H9 (cell line): ENCODE results near the gene GRID1. TPM values are rescaled to one million over a fixed set of nuclear protein-coding genes. Genes with fewer than 3 reads are reported as not detected.

ENCODE experiments used
- DNase-seq: peaks from one replicate; pipeline ENCODE4 v3.0.0-alpha.2; 2017
- H2AFZ ChIP-seq: one replicate; pipeline ENCODE4 v1.6.1; 2013; ENCODE audit warnings: mild to moderate bottlenecking, low read length, control low read depth, moderate library complexity
- H2AK5ac ChIP-seq: 2 replicates; pipeline ENCODE4 v1.6.1; 2013; ENCODE audit warnings: low read length, control low read depth, mixed read lengths; ENCODE audit not compliant: insufficient read length
- H2BK120ac ChIP-seq: one replicate; pipeline ENCODE4 v1.6.1; 2013; ENCODE audit warnings: low read depth, mild to moderate bottlenecking, low read length, control low read depth, inconsistent platforms; ENCODE audit not compliant: poor library complexity, severe bottlenecking
- H2BK12ac ChIP-seq: 2 replicates; pipeline ENCODE4 v1.6.1; 2013; ENCODE audit warnings: low read length, control low read depth, mixed read lengths, low read depth; ENCODE audit not compliant: insufficient read length
- H2BK15ac ChIP-seq: 2 replicates; pipeline ENCODE4 v1.6.1; 2013; ENCODE audit warnings: low read depth, low read length, control low read depth
- H2BK20ac ChIP-seq: one replicate; pipeline ENCODE4 v1.6.1; 2013; ENCODE audit warnings: low read depth, mild to moderate bottlenecking, low read length, control low read depth, inconsistent platforms; ENCODE audit not compliant: poor library complexity, severe bottlenecking
- H2BK5ac ChIP-seq: 2 replicates; pipeline ENCODE4 v1.6.1; 2013; ENCODE audit warnings: low read length, control low read depth, mixed read lengths; ENCODE audit not compliant: insufficient read length
- H3K14ac ChIP-seq: 2 replicates; pipeline ENCODE4 v1.6.1; 2013; ENCODE audit warnings: low read length, control low read depth; ENCODE audit not compliant: insufficient read depth
- H3K18ac ChIP-seq: 2 replicates; pipeline ENCODE4 v1.6.1; 2013; ENCODE audit warnings: low read depth, mild to moderate bottlenecking, mixed read lengths, low read length, control low read depth; ENCODE audit not compliant: insufficient read length
- H3K23ac ChIP-seq: 2 replicates; pipeline ENCODE4 v1.6.1; 2013; ENCODE audit warnings: low read length, control low read depth, mixed read lengths, low read depth; ENCODE audit not compliant: insufficient read length
- H3K23me2 ChIP-seq: 2 replicates; pipeline ENCODE4 v1.6.1; 2013; ENCODE audit warnings: low read depth, mild to moderate bottlenecking, mixed read lengths, low read length, control low read depth; ENCODE audit not compliant: insufficient read length, poor library complexity, severe bottlenecking
- H3K27ac ChIP-seq: 2 replicates; pipeline ENCODE4 v1.5.1; 2013; ENCODE audit warnings: low read length, control low read depth, mixed read lengths, low read depth; ENCODE audit not compliant: insufficient read length
- H3K27me3 ChIP-seq: 2 replicates; pipeline ENCODE4 v1.6.1; 2013; ENCODE audit warnings: low read length, control low read depth, inconsistent platforms; ENCODE audit not compliant: insufficient read depth
- H3K4ac ChIP-seq: 2 replicates; pipeline ENCODE4 v1.6.1; 2013; ENCODE audit warnings: low read depth, mild to moderate bottlenecking, control low read depth, inconsistent platforms, low read length, moderate library complexity
- H3K4me1 ChIP-seq: 2 replicates; pipeline ENCODE4 v1.6.1; 2013; ENCODE audit warnings: low read length, control low read depth, inconsistent platforms; ENCODE audit not compliant: insufficient read depth
- H3K4me2 ChIP-seq: 2 replicates; pipeline ENCODE4 v1.6.1; 2013; ENCODE audit warnings: low read length, control low read depth, mixed read lengths; ENCODE audit not compliant: insufficient read length, insufficient read depth
- H3K56ac ChIP-seq: 2 replicates; pipeline ENCODE4 v1.6.1; 2013; ENCODE audit warnings: low read depth, mild to moderate bottlenecking, mixed read lengths, low read length, control low read depth; ENCODE audit not compliant: insufficient read length
- H3K79me1 ChIP-seq: 2 replicates; pipeline ENCODE4 v1.6.1; 2013; ENCODE audit warnings: low read depth, mild to moderate bottlenecking, moderate library complexity, low read length, control low read depth, inconsistent platforms; ENCODE audit not compliant: insufficient read depth, poor library complexity, severe bottlenecking
- H3K79me2 ChIP-seq: 2 replicates; pipeline ENCODE4 v1.6.1; 2013; ENCODE audit warnings: low read length, control low read depth, inconsistent platforms; ENCODE audit not compliant: insufficient read depth
- H3K9ac ChIP-seq: 2 replicates; pipeline ENCODE4 v1.6.1; 2013; ENCODE audit warnings: low read length, control low read depth, mixed read lengths; ENCODE audit not compliant: insufficient read length; ENCODE audit errors: extremely low read depth
- H3K9me3 ChIP-seq: one replicate; pipeline ENCODE4 v1.6.1; 2013; ENCODE audit warnings: low read depth, low read length, inconsistent platforms; ENCODE audit not compliant: control insufficient read depth
- H3T11ph ChIP-seq: one replicate; pipeline ENCODE4 v1.6.1; 2013; ENCODE audit warnings: mild to moderate bottlenecking, low read length, control low read depth, inconsistent platforms
- H4K20me1 ChIP-seq: one replicate; pipeline ENCODE4 v1.6.1; 2013; ENCODE audit not compliant: control insufficient read depth, insufficient read length, insufficient read depth
- H4K5ac ChIP-seq: 2 replicates; pipeline ENCODE4 v1.6.1; 2013; ENCODE audit warnings: low read depth, mild to moderate bottlenecking, mixed read lengths, low read length, control low read depth; ENCODE audit not compliant: insufficient read length
- H4K8ac ChIP-seq: replicated peaks from 2 replicates; pipeline ENCODE4 v1.6.1; 2013; ENCODE audit warnings: low read length, control low read depth, mixed read lengths, low read depth; ENCODE audit not compliant: insufficient read length
- H4K91ac ChIP-seq: 2 replicates; pipeline ENCODE4 v1.6.1; 2013; ENCODE audit warnings: low read depth, mild to moderate bottlenecking, moderate library complexity, mixed read lengths, low read length, control low read depth; ENCODE audit not compliant: insufficient read length
- H3K27ac Mint-ChIP-seq, 3 experiments: 2 replicates in 2 of 3; 3 replicates in 1 of 3; pipeline ENCODE4 v1.8.0; 2020 to 2021; ENCODE audit warnings: mixed read lengths in 3 of 3, mild to moderate bottlenecking in 1 of 3, moderate library complexity in 1 of 3
- H3K27me3 Mint-ChIP-seq: 2 replicates; pipeline ENCODE4 v1.8.0; 2021; ENCODE audit warnings: low read depth, mild to moderate bottlenecking, moderate library complexity, mixed read lengths
- H3K36me3 Mint-ChIP-seq, 3 experiments: 2 replicates in 2 of 3; 3 replicates in 1 of 3; pipeline ENCODE4 v1.8.0; 2020 to 2021; ENCODE audit warnings: low read depth in 3 of 3, mixed read lengths in 3 of 3; ENCODE audit not compliant: insufficient read depth in 1 of 3
- H3K4me1 Mint-ChIP-seq, 2 experiments: 2 replicates each; pipeline ENCODE4 v1.8.0; 2020; ENCODE audit warnings: mixed read lengths in 2 of 2
- H3K4me3 Mint-ChIP-seq, 2 experiments: 2 replicates in 1 of 2; 3 replicates in 1 of 2; pipeline ENCODE4 v1.8.0; 2020 to 2021; ENCODE audit warnings: mild to moderate bottlenecking in 2 of 2, mixed read lengths in 2 of 2, moderate library complexity in 1 of 2
- H3K9me3 Mint-ChIP-seq, 2 experiments: 2 replicates in 1 of 2; 3 replicates in 1 of 2; pipeline ENCODE4 v1.8.0; 2020; ENCODE audit warnings: mild to moderate bottlenecking in 2 of 2, mixed read lengths in 2 of 2, moderate library complexity in 1 of 2
- WGBS: extraction: QIAGEN DNeasy Blood & Tissue Kit; methylation state at CpG from one replicate; pipeline ENCODE4 v1.1.7; 2013; ENCODE audit warnings: missing lambda C conversion rate, low lambda C conversion rate, mixed read lengths; ENCODE audit not compliant: insufficient read length; ENCODE audit errors: extremely low coverage; 5-methylcytosine and 5-hydroxymethylcytosine counted together
- total RNA-seq: library from RNA; stranded (reverse); gene quantifications from 2 replicates; pipeline ENCODE4 v1.2.1, GENCODE V29; 2021
- TF ChIP-seq, protein P1 (sequence below): fragments of 200-600 bp; sonication (generic); conservative IDR thresholded peaks from 3 replicates; pipeline ENCODE4 v1.8.0; 2021; ENCODE audit warnings: antibody characterized with exemption, mild to moderate bottlenecking

The GRID1 gene
- total RNA-seq, 1 experiment from 2014 or later = 0.35 TPM

DNA sequence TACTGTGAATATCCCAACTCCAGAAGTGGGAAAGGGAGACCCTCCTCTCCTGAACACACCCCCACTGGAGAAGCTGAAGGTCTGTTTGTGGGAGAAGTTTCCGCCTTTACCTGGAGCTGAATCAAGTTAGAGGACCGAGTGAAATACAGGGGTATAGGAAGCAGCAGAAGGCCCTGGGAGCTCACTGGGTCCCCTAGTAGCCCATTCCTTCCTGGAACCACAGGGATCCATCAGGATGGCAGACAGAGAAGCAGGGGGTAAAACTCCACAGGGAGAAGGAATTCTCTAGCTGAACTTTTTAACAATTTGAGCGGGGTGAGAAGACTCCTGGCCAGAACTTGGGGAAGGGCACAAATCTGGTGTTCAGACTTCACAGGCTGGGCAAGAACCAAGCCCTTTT, 275.8 kb downstream of the GRID1 start:
- Histone ChIP-seq H3K79me1 (no peaks in the 10 kb centered on the region), H2BK12ac (no peak overlapping the region), H3T11ph (no peak overlapping the region), H4K5ac (no peak overlapping the region), H2AFZ (no peak overlapping the region), H2AK5ac (no peak overlapping the region), H3K14ac (no peak overlapping the region), H2BK15ac (no peak overlapping the region), H3K27ac (no peak overlapping the region), H3K4me1 (no peaks in the 10 kb centered on the region), H3K23me2 (no peaks in the 10 kb centered on the region), H2BK5ac (no peak overlapping the region), H3K23ac (no peak overlapping the region), H3K27me3 (no peaks in the 10 kb centered on the region), H2BK120ac (no peak overlapping the region), H3K4ac (no peak overlapping the region), H3K18ac (no peak overlapping the region), H4K91ac (no peak overlapping the region), H3K4me2 (no peak overlapping the region), H3K56ac (no peak overlapping the region), H4K20me1 (no peaks in the 10 kb centered on the region), H3K79me2 (no peaks in the 10 kb centered on the region), H2BK20ac (no peak overlapping the region), H3K9me3 (no peaks in the 10 kb centered on the region), H3K9ac (no peak overlapping the region), H4K8ac (no peak overlapping the region)
- DNase-seq = no peak
- no peaks in the 10 kb centered on the region for H3K36me3 Mint-ChIP-seq
- H3K27ac Mint-ChIP-seq = no peak overlapping the region
- no peaks in the 10 kb centered on the region; the same call in 1 of the 2 replicates for H3K27me3 Mint-ChIP-seq
- peaks cover 12% of the 10 kb centered on the region in 2 experiments for H3K4me1 Mint-ChIP-seq
- H3K9me3 Mint-ChIP-seq = no peaks in the 10 kb centered on the region
- TF ChIP-seq, protein P1, sequence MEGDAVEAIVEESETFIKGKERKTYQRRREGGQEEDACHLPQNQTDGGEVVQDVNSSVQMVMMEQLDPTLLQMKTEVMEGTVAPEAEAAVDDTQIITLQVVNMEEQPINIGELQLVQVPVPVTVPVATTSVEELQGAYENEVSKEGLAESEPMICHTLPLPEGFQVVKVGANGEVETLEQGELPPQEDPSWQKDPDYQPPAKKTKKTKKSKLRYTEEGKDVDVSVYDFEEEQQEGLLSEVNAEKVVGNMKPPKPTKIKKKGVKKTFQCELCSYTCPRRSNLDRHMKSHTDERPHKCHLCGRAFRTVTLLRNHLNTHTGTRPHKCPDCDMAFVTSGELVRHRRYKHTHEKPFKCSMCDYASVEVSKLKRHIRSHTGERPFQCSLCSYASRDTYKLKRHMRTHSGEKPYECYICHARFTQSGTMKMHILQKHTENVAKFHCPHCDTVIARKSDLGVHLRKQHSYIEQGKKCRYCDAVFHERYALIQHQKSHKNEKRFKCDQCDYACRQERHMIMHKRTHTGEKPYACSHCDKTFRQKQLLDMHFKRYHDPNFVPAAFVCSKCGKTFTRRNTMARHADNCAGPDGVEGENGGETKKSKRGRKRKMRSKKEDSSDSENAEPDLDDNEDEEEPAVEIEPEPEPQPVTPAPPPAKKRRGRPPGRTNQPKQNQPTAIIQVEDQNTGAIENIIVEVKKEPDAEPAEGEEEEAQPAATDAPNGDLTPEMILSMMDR = peak; percentile 40; the same call in 2 of the 3 replicates
- WGBS = no CpG with 5 or more reads among the region's 3 CpGs
- H3K4me3 Mint-ChIP-seq = no peak overlapping the region
